Measurements from ENCODE around the gene NUCB1. TPM values are rescaled to one million over a fixed set of nuclear protein-coding genes. Genes with fewer than 3 reads are reported as not detected.
"Not testable (repeated sequence)": the region's sequence is repeated elsewhere in the genome, so short reads cannot be mapped to it uniquely, and the experiment has no call there.

NUCB1 gene
- total RNA-seq, 2 donors from 2014 or later: 432 to 441 TPM

DNA sequence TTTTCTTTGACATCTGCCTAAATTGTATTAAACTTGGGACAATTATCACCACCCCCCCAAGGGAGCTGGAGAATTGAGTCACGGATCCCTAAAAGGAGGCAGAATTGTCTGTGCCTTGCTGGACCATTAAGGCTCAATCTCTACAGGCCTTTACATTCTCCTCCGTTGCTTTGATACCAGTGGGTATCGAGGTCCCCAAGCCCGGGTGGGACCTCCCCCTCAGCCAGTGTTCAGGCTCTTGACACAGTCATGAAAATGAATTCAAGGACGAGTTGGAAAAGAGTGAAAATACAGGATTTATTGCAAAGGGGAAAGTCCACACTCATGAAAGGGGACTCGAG is 22.3 kb upstream of the NUCB1 start:
- Histone ChIP-seq H3K4me1 (replicated peaks) (peaks cover 17% of the 10 kb centered on the region), H3K27me3 (replicated peaks; ENCODE audit: insufficient read depth) (no peaks in the 10 kb centered on the region), H3K36me3 (no peaks in the 10 kb centered on the region), H3K27ac (no peak overlapping the region), H3K9me3 (no peaks in the 10 kb centered on the region), H3K4me3 (no peak overlapping the region)
- TF ChIP-seq, protein P1, sequence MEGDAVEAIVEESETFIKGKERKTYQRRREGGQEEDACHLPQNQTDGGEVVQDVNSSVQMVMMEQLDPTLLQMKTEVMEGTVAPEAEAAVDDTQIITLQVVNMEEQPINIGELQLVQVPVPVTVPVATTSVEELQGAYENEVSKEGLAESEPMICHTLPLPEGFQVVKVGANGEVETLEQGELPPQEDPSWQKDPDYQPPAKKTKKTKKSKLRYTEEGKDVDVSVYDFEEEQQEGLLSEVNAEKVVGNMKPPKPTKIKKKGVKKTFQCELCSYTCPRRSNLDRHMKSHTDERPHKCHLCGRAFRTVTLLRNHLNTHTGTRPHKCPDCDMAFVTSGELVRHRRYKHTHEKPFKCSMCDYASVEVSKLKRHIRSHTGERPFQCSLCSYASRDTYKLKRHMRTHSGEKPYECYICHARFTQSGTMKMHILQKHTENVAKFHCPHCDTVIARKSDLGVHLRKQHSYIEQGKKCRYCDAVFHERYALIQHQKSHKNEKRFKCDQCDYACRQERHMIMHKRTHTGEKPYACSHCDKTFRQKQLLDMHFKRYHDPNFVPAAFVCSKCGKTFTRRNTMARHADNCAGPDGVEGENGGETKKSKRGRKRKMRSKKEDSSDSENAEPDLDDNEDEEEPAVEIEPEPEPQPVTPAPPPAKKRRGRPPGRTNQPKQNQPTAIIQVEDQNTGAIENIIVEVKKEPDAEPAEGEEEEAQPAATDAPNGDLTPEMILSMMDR (IDR thresholded peaks at IDR 0.05): no peak
- TF ChIP-seq POLR2AphosphoS5 (IDR thresholded peaks at IDR 0.05) (no peak), POLR2A (IDR thresholded peaks at IDR 0.05) (no peak)
- intact Hi-C loops (cut with DNase I): no loop called here
- no peak for DNase-seq (ENCODE audit: low spot score)
- WGBS: 86% methylated on average over 6 of the region's 6 CpGs

DNA sequence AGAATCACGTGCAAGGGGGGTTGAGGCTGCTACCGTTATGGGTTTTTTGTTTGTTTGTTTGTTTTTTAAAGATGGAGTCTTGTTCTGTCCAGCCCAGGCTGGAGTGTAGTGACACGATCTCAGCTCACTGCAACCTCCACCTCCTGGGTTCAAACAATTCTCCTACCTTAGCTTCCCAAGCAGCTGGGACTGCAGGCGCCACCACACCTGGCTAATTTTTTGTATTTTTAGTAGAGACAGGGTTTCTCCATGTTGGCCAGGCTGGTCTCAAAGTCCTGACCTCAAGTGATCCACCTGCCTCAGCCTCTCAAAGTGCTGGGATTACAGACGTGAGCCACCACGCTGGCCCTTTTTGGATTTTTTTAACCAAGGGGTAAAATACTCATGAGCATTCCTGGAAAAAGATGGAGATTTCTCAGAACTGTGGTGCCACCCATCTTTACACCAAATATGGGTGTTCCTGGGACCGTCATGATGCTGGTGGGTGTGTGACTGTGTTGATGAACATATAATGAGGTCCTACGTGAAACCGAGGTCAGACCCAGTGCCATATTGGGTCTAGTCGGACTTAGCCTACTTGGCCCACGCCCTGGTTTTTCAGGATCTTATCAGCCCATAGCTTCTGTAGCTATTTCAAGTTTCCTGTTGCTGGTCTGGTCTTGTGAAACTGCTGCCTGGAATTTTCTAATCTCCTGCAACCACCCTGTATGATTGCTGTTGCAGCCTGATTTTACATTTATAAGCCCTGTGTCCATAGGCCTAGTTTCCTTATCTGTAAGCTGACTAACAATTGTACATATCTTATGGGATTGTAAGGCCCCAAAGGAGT is 21.7 kb upstream of the NUCB1 start:
- H3K27ac ChIP-seq: no peak overlapping the region
- no peak for DNase-seq (ENCODE audit: low spot score)
- H3K27me3 ChIP-seq (replicated peaks; ENCODE audit: insufficient read depth): no peaks in the 10 kb centered on the region
- no peak for TF ChIP-seq POLR2AphosphoS5 (IDR thresholded peaks at IDR 0.05)
- no peak for TF ChIP-seq POLR2A (IDR thresholded peaks at IDR 0.05)
- TF ChIP-seq, protein P1 (IDR thresholded peaks at IDR 0.05): no peak
- no peaks in the 10 kb centered on the region for H3K9me3 ChIP-seq
- H3K4me1 ChIP-seq (replicated peaks): peaks cover 14% of the 10 kb centered on the region
- intact Hi-C loops (cut with DNase I): no loop called here
- H3K4me3 ChIP-seq: no peak overlapping the region
- no peaks in the 10 kb centered on the region for H3K36me3 ChIP-seq
- 80% methylated on average over 11 of the region's 11 CpGs for WGBS

DNA sequence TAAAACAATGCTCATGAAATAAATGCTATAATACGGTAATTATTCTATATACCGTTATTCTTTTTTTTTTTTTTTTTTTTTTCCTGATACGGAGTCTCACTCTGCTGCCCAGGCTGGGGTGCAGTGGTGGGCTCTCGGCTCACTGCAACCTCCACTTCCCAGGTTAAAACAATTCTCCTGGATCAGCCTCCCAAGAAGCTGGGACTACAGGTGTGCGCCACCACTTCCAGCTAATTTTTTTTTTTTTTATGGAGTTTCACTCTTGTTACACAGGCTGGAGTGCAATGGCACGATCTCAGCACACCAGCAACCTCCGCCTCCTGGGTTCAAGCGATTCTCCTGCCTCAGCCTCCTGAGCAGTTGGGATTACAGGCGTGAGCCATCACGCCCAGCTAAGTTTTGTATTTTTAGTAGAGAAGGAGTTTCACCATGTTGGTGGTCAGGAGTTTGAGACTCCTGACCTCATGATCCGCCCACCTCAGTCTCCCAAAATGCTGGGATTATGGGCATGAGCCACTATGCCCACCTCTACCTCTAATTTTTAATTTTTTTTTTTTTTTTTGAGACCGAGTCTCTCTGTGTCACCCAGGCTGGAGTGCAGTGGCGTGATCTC is 21.0 kb upstream of the NUCB1 start:
- no peaks in the 10 kb centered on the region for H3K36me3 ChIP-seq
- peaks cover 7% of the 10 kb centered on the region for H3K4me1 ChIP-seq (replicated peaks)
- intact Hi-C loops (cut with DNase I): no loop called here
- H3K4me3 ChIP-seq: no peak overlapping the region
- H3K27me3 ChIP-seq (replicated peaks; ENCODE audit: insufficient read depth): no peaks in the 10 kb centered on the region
- no peak overlapping the region for H3K27ac ChIP-seq
- no peak for DNase-seq (ENCODE audit: low spot score)
- 91% methylated on average over 13 of the region's 13 CpGs for WGBS
- no peak for TF ChIP-seq POLR2AphosphoS5 (IDR thresholded peaks at IDR 0.05)
- TF ChIP-seq, protein P1 (IDR thresholded peaks at IDR 0.05): no peak
- TF ChIP-seq POLR2A (IDR thresholded peaks at IDR 0.05): no peak
- H3K9me3 ChIP-seq: no peaks in the 10 kb centered on the region

DNA sequence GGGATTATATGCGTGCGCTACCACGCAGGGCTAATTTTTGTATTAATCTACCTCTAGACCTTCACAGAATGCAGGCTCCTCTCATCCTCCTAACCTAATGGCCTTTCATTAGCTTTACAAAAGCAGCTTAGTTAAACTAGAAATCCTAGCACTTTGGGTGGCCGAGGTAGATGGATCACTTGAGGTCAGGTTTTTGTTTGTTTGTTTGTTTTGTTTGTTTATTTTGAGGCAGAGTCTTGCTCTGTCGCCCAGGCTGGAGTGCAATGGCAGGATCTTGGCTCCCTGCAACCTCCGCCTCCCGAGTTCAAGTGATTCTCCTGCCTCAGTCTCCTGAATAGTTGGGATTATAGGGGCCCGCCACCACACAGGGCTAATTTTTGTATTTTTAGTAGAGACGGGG is 20.4 kb upstream of the NUCB1 start:
- H3K4me1 ChIP-seq (replicated peaks); H3K27me3 ChIP-seq (replicated peaks; ENCODE audit: insufficient read depth); H3K36me3 ChIP-seq; H3K27ac ChIP-seq; DNase-seq (ENCODE audit: low spot score); intact Hi-C loops (cut with DNase I); H3K9me3 ChIP-seq; H3K4me3 ChIP-seq: not testable (repeated sequence)
- WGBS: 87% methylated on average over 9 of the region's 9 CpGs

DNA sequence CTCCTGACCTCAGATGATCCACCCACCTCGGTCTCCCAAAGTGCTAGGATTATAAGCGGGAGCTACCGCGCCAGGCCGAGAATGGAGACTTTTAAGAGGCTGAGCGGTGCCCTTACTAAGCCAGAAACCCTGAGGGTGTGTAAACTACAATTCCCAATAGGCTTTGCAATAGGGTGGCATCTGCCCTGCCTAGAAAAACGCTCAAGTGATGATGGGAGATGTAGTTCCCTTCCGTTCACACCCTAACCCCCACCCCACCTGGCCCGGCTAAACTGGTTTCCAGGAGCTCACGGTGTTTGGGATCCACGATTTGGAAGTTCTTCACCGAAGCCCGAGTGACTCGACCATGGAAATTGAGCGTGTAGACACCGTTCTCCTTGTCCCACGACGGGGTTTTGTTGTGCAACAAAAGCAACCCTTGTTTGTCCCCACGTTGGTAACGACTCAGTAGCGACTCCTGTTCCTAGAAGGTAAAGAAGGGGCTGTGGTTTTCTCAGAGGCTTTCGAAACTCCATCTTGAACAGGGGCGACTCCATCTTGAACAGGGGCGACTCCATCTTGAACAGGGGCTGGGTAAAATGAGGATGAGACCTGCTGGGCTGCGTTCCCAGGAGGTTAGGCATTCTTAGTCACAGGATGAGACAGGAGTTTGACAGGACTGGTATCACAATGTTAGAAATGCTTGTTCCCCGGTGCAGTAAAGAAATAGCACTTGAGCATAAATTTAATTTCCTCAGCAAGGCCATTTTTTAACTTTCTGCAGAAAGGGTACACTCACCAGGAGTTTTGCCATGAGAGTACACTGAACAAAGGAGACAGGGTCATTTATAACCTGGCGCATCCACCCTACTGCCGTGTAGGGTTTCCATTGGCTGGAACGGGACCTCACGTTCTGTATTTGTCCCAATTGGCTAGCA is 18.1 kb upstream of the NUCB1 start:
- DNase-seq (ENCODE audit: low spot score): no peak
- H3K27me3 ChIP-seq (replicated peaks; ENCODE audit: insufficient read depth): no peaks in the 10 kb centered on the region
- intact Hi-C loops (cut with DNase I): no loop called here
- no peaks in the 10 kb centered on the region for H3K4me1 ChIP-seq (replicated peaks)
- H3K9me3 ChIP-seq: no peaks in the 10 kb centered on the region
- no peak overlapping the region for H3K27ac ChIP-seq
- 82% methylated on average over 30 of the region's 30 CpGs for WGBS
- TF ChIP-seq POLR2A (IDR thresholded peaks at IDR 0.05) (no peak), POLR2AphosphoS5 (IDR thresholded peaks at IDR 0.05) (peak; percentile 21)
- TF ChIP-seq, protein P1 (IDR thresholded peaks at IDR 0.05): no peak
- H3K4me3 ChIP-seq: no peak overlapping the region
- no peaks in the 10 kb centered on the region for H3K36me3 ChIP-seq
